ENCODE data around the gene EEA1.

The EEA1 gene

DNA sequence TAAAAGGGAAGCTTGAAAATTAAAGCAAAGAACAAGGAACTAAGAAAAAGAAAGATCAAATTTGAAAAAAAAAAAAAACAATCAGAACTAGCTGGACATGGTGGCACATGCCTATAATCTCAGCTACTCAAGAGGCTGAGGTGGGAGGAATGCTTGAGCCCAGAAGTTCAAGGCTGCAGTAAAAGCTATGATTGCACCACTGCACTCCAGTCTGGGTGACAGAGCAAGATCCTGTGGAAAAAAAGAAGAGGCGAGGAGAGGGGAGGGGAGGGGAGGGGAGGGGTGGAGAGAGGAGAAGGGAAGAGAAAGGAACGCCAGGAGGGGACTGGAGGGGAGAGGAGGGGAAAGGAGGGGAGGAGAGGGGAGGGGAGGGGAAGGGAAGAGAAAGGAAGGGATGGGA, 43.0 kb downstream of the EEA1 start:
- DNase-seq (ENCODE audit: low read depth) = no peak

- no peak for DNase-seq (ENCODE audit: low read depth)
Observed at GRCh38 chr12:92879698-92880322, 49.3 kb downstream of the EEA1 start.

DNA sequence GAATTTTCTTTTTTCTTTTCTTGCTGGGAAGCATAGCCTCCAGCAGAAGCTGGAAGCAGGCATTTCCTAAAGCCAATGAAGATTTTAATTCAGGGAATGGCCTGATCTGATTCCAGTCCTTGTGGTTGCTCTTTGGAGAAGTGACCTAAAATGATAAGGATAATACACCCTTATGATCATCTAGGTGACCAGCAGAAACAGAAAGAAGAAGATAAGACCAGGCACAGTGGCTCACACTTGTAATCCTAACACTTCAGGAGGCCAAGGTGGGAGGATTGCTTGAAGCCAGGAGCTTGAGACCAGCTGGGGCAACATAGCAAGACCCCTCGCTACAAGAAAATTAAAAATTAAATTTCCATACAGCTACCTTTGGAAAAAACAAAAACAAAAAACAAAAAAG, 51.2 kb downstream of the EEA1 start:
- DNase-seq (ENCODE audit: low read depth) = no peak

- no peak for DNase-seq (ENCODE audit: low read depth)
Observed at GRCh38 chr12:92876496-92876895, 52.6 kb downstream of the EEA1 start.

- no peak for DNase-seq (ENCODE audit: low read depth)
Observed at GRCh38 chr12:92871116-92871515, 58.0 kb downstream of the EEA1 start.

DNA sequence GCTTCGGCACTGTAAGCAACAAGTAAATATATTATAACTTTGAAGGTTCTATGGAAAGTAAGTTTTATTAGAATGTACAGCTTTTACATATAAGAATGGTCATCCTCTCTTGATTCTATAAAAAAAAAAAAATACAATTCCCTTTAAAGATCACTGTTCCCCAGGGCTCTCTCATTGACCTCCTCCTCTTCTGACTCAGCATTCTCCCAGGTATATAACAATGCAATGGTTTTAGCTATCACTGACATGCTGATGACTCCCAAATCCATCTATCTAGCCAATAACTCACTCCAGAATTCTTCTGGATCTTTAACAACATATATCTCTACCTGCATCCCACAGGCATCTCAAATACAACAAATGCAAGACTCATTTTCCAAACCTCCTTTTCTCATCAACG, 62.7 kb downstream of the EEA1 start:
- no peak for DNase-seq (ENCODE audit: low read depth)

- no peak for DNase-seq (ENCODE audit: low read depth)
Observed at GRCh38 chr12:92863251-92863650, 65.8 kb downstream of the EEA1 start.

GRCh38 chr12:92861381-92861780, 67.7 kb downstream of the EEA1 start:
- DNase-seq (ENCODE audit: low read depth) = no peak

- no peak for DNase-seq (ENCODE audit: low read depth)
Observed at GRCh38 chr12:92860521-92860920, 68.6 kb downstream of the EEA1 start.

GRCh38 chr12:92859650-92860386, 69.3 kb downstream of the EEA1 start:
- no peak for DNase-seq (ENCODE audit: low read depth)

- no peak for DNase-seq (ENCODE audit: low read depth)
Observed at GRCh38 chr12:92857818-92858217, 71.3 kb downstream of the EEA1 start.

DNA sequence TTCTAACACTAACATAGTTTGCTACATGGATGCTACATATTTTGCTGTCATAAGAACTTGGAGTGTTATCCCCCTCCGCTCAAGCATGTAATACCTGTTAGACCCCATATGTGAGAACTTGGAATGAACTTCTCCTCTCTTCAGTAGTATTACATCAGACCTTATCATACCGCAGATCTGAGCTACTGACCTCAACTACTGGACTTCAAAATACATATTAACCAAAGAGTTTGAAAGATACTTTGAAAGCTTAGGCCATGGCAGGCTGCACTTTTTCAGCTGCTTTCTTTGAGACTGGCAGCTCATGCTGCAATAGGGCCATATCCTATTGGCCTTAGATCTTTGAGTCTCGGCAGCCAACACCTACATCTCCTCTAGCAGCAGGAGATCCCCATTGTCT, 74.8 kb downstream of the EEA1 start:
- no peak for DNase-seq (ENCODE audit: low read depth)

DNA sequence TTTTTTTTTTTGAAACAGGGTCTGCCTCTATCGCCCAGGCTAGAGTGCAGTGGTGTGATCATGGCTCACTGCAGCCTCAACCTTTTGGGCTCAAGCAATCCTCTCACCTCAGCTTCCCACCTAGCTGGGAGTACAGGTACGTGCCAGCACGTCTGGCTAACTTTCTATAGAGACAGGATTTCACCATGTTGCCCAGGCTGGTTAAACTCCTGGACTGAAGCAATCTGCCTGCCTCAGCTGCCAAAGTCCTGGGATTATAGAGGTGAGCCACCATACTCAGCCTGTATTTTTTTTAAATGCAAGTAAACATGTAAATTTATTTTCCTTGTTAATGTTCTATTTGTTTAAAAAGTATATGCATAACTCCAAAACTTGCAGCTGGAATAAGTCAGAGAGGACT, 80.4 kb downstream of the EEA1 start:
- no peak for DNase-seq (ENCODE audit: low read depth)

GRCh38 chr12:92847368-92847767, 81.7 kb downstream of the EEA1 start:
- no peak for DNase-seq (ENCODE audit: low read depth)

DNA sequence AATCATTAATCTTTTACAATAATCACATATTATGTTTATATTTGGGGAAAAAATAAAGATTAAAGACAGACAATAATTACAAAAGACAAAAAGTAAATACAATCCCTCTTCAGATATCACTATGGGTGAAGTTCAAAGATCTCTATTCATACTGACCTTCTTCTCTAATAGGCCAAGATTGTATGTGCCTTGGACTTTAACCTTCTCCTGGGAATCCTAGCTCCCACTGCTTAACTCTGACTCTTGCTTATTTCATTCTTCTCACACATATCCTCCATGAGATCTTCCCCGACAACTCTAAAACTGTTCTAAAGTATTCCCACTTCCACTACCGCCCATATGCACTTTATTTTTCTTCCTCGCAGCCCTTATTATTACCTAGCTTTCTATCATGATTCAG, 83.8 kb downstream of the EEA1 start:
- no peak for DNase-seq (ENCODE audit: low read depth)

- no peak for DNase-seq (ENCODE audit: low read depth)
Observed at GRCh38 chr12:92844151-92844763, 84.8 kb downstream of the EEA1 start.

DNA sequence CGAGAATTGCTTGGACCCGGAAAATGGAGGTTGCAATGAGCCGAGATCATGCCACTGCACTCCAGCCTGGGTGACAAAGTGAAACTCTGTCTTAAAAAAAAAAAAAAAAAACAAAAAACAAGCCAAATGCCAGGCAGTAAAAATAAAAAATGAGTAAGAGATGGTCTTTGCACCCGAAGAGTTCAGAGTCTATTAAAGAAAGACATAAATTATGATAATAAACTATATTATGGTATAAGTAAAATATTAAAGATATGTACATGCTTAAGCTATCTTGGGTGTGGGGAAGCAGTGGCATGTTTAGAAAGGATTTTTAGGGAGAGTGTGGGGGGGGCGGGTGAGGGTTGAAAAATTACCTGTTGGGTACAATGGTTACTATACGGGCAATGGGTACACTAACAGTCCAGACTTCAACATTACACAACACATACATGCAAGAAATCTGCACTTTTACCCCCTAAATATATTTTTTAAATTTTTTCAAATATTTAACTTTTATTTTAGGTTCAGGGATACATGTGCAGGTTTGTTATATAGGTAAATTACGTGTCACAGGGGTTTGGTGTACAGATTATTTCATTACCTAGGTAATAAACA, 99.3 kb downstream of the EEA1 start:
- no peak for DNase-seq (ENCODE audit: low read depth)

- DNase-seq (ENCODE audit: low read depth) = no peak
Observed at GRCh38 chr12:92828565-92828964, 100.5 kb downstream of the EEA1 start.

DNA sequence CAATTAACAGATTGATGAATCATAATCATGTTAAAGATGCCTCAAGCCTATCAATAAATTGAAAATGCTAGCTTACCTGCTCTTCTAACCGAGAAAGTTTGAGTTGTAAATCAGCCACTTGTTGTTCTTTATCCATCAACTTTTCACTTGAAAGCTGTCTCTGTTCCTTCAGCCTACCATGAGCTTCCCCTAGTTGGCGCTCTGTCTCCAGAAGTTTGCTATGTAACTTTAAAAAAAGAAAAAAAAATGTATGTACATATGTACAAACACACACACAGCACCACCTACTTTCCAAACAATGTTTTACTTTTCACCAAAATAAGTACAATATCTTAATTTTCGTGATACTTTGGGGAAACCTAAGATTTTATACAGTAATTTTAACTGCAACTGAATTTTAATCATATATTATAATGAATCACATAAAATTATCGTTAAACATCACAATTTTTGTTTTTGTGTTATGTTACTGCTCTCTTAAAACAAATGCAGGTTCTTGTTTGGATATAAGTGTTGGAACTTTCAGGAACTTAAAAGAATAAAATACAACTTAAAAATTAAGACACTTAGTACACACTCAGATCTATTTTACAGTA, 101.2 kb downstream of the EEA1 start:
- DNase-seq (ENCODE audit: low read depth) = peak; percentile 3

GRCh38 chr12:92821142-92821541, 108.0 kb downstream of the EEA1 start:
- no peak for DNase-seq (ENCODE audit: low read depth)

DNA sequence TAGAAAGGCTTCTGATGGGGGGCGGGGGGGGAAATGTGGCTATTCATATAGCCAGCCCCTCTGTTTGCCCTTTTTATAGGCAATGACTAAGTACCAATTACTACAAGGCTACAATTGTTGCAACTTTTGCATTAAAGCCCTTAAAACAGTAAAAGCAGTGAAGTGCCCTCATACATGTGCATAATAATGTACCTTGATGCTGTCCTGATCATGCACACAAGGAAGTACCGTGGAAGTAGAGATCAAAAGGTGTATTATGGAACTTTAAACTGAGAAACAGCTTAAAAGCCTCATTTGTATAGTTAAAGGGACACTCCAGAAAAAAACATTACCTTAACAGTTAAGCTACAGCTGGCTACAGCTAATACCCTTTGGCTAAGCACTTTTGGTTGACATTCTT, 114.5 kb downstream of the EEA1 start:
- no peak for DNase-seq (ENCODE audit: low read depth)

DNA sequence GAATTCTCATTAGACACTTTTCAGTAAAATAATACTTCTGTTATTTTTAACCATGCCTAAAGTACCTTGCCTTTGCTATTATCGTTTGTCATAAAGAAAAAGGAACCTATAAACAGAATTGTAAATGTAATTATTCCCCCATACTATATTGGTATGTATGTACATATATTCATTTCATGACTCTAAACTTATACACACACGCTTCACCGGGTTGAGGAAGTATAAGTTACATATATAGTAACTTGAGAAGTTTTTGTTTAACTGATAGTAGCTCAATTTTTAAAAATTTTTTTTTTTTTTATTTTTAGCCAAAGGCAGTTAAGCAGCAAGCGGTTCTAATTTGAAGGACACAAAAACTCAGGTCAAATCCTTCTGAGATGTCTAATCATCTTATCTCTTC, 118.7 kb downstream of the EEA1 start:
- no peak for DNase-seq (ENCODE audit: low read depth)

GRCh38 chr12:92803903-92804302, 125.2 kb downstream of the EEA1 start:
- no peak for DNase-seq (ENCODE audit: low read depth)

Data from activated T-cell treated with anti-CD3 and anti-CD28 coated beads for 48 hours (primary cell).